Memory B cell (primary cell): ENCODE measurements around the gene LILRB5.
"Not testable (repeated sequence)": the region's sequence is repeated elsewhere in the genome, so short reads cannot be mapped to it uniquely, and the experiment has no call there.

ENCODE experiments used
- ATAC-seq: fragments of 150-1000 bp; cut with Tn5 transposase; 2 replicates; pipeline ENCODE4 v1.10.0; 2021; ENCODE audit warnings: low read depth, mild to moderate bottlenecking, moderate library complexity
- DNase-seq, 2 donors: peaks; one replicate each; pipeline ENCODE4 v3.0.0; 2022; ENCODE audit warnings: low spot score in 2 of 2
- H3K27ac Mint-ChIP-seq: one replicate; pipeline ENCODE4 v1.8.0; 2022; ENCODE audit warnings: mild to moderate bottlenecking, moderate library complexity, mixed read lengths
- H3K27me3 Mint-ChIP-seq: one replicate; pipeline ENCODE4 v1.8.0; 2022; ENCODE audit warnings: mixed read lengths
- H3K36me3 Mint-ChIP-seq: one replicate; pipeline ENCODE4 v1.8.0; 2022; ENCODE audit warnings: mild to moderate bottlenecking, mixed read lengths
- H3K4me1 Mint-ChIP-seq: one replicate; pipeline ENCODE4 v1.8.0; 2022; ENCODE audit warnings: mixed read lengths
- H3K4me3 Mint-ChIP-seq: one replicate; pipeline ENCODE4 v1.8.0; 2022; ENCODE audit warnings: mild to moderate bottlenecking, moderate library complexity, mixed read lengths
- H3K9me3 Mint-ChIP-seq: one replicate; pipeline ENCODE4 v1.8.0; 2022; ENCODE audit warnings: mixed read lengths

LILRB5 gene

GRCh38 chr19:54207676-54207982, 49.4 kb downstream of the LILRB5 start:
- H3K4me1 Mint-ChIP-seq = peaks cover 52% of the 10 kb centered on the region
- H3K27me3 Mint-ChIP-seq = no peaks in the 10 kb centered on the region
- no peak for ATAC-seq
- no peak for DNase-seq
- peaks cover 28% of the 10 kb centered on the region for H3K36me3 Mint-ChIP-seq
- H3K4me3 Mint-ChIP-seq = peak overlapping the region; percentile 63
- H3K9me3 Mint-ChIP-seq = no peaks in the 10 kb centered on the region
- H3K27ac Mint-ChIP-seq = peak overlapping the region; percentile 92

- not testable (repeated sequence) for H3K27me3 Mint-ChIP-seq, H3K9me3 Mint-ChIP-seq, ATAC-seq, H3K4me3 Mint-ChIP-seq, DNase-seq
- Mint-ChIP-seq H3K27ac (peak overlapping the region; percentile 92), H3K36me3 (peaks cover 28% of the 10 kb centered on the region), H3K4me1 (peaks cover 55% of the 10 kb centered on the region)
These were observed 49.9 kb downstream of the LILRB5 start for GRCh38 chr19:54207193-54207592.

GRCh38 chr19:54206831-54207177, 50.3 kb downstream of the LILRB5 start:
- no peak for ATAC-seq
- Mint-ChIP-seq H3K4me3 (no peak overlapping the region), H3K27me3 (no peaks in the 10 kb centered on the region), H3K4me1 (peaks cover 58% of the 10 kb centered on the region), H3K36me3 (peaks cover 26% of the 10 kb centered on the region), H3K27ac (peak overlapping the region; percentile 92), H3K9me3 (no peaks in the 10 kb centered on the region)
- no peak for DNase-seq

GRCh38 chr19:54206030-54206830, 50.8 kb downstream of the LILRB5 start:
- no peak overlapping the region for H3K4me3 Mint-ChIP-seq
- ATAC-seq (no peak), DNase-seq (no peak)
- H3K27me3 Mint-ChIP-seq = no peaks in the 10 kb centered on the region
- no peaks in the 10 kb centered on the region for H3K9me3 Mint-ChIP-seq
- peaks cover 25% of the 10 kb centered on the region for H3K36me3 Mint-ChIP-seq
- peaks cover 59% of the 10 kb centered on the region for H3K4me1 Mint-ChIP-seq
- no peak overlapping the region for H3K27ac Mint-ChIP-seq

GRCh38 chr19:54204767-54205468, 52.2 kb downstream of the LILRB5 start:
- H3K36me3 Mint-ChIP-seq = peaks cover 20% of the 10 kb centered on the region
- DNase-seq (no peak), ATAC-seq (no peak)
- peak overlapping the region; percentile 2 for H3K4me3 Mint-ChIP-seq
- H3K4me1 Mint-ChIP-seq = peaks cover 50% of the 10 kb centered on the region
- H3K9me3 Mint-ChIP-seq = no peaks in the 10 kb centered on the region
- peak overlapping the region; percentile 45 for H3K27ac Mint-ChIP-seq
- no peaks in the 10 kb centered on the region for H3K27me3 Mint-ChIP-seq

GRCh38 chr19:54203151-54203611, 53.9 kb downstream of the LILRB5 start:
- ATAC-seq (no peak), DNase-seq (no peak)
- Mint-ChIP-seq H3K4me3 (peak overlapping the region; percentile 100), H3K9me3 (no peaks in the 10 kb centered on the region), H3K27ac (peak overlapping the region; percentile 99), H3K27me3 (no peaks in the 10 kb centered on the region), H3K4me1 (peaks cover 42% of the 10 kb centered on the region), H3K36me3 (peaks cover 19% of the 10 kb centered on the region)

- peaks cover 33% of the 10 kb centered on the region for H3K4me1 Mint-ChIP-seq
- ATAC-seq (no peak), DNase-seq (no peak)
- H3K36me3 Mint-ChIP-seq = peaks cover 12% of the 10 kb centered on the region
- H3K4me3 Mint-ChIP-seq = peak overlapping the region; percentile 100
- H3K27me3 Mint-ChIP-seq = no peaks in the 10 kb centered on the region
- peak overlapping the region; percentile 99 for H3K27ac Mint-ChIP-seq
- no peaks in the 10 kb centered on the region for H3K9me3 Mint-ChIP-seq
These were observed 55.1 kb downstream of the LILRB5 start for GRCh38 chr19:54201980-54202379.

GRCh38 chr19:54201172-54201701, 55.8 kb downstream of the LILRB5 start:
- no peak for ATAC-seq
- Mint-ChIP-seq H3K9me3 (no peaks in the 10 kb centered on the region), H3K4me1 (peaks cover 29% of the 10 kb centered on the region), H3K36me3 (peaks cover 12% of the 10 kb centered on the region), H3K4me3 (peak overlapping the region; percentile 100), H3K27me3 (no peaks in the 10 kb centered on the region), H3K27ac (peak overlapping the region; percentile 99)
- DNase-seq = no peak
